MM.1S (cell line): ENCODE data around the gene C14orf93.

Experiments
- EZH2 ChIP-seq: fragments of 300-600 bp; sonication (generic); optimal IDR thresholded peaks from 2 replicates; pipeline ENCODE3; 2017; ENCODE audit warnings: low read depth, mild to moderate bottlenecking, antibody characterized with exemption, low read length, mixed read lengths
- EZH2phosphoT487 ChIP-seq: fragments of 300-600 bp; sonication (generic); IDR thresholded peaks from 2 replicates; pipeline ENCODE4 v1.6.1; 2018; ENCODE audit warnings: antibody characterized with exemption, low read length
- TF ChIP-seq, protein P1 (sequence below): fragments of 300-600 bp; sonication (generic); IDR thresholded peaks from 2 replicates; pipeline ENCODE4 v1.5.1; 2016; ENCODE audit warnings: antibody characterized with exemption, low read length, mixed read lengths

DNA sequence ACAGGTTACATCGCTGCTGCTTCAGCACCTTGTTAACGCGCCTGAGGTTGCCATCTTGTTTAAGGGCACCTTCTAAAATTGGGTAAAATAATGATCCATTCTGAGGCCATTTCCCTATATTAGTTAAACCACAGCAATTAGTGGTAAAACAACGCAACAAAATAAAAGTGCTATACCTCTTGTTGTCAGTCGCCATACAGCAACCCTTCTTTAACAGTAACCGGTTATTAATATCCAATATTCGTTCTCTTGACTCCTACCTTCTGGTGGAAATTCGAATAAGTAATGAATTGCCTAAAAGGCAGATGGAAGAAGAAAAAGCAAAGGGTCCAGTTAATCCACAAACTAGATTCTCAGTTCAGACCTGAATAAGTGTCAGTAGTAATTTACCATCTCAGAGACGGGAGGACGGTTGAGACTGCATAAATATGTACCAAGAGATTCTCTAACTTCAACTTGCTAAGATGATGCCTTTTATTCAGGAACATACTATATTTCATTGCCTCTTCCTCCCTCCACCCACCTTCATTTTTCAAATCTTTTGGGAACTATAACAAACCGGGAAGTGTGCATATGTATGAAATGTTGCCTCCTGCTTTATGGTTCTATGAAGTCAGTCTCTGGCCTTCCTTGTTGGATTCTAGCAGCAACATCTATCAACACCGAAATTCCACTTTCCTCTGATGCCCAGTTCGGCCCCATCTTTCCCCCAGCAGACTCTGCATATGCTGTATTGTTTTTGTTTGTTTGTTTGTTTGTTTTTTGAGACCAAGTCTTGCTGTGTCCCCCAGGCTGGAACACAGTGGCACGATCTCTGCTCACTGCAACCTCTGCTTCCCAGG, 25.6 kb upstream of the C14orf93 start:
- TF ChIP-seq, protein P1, sequence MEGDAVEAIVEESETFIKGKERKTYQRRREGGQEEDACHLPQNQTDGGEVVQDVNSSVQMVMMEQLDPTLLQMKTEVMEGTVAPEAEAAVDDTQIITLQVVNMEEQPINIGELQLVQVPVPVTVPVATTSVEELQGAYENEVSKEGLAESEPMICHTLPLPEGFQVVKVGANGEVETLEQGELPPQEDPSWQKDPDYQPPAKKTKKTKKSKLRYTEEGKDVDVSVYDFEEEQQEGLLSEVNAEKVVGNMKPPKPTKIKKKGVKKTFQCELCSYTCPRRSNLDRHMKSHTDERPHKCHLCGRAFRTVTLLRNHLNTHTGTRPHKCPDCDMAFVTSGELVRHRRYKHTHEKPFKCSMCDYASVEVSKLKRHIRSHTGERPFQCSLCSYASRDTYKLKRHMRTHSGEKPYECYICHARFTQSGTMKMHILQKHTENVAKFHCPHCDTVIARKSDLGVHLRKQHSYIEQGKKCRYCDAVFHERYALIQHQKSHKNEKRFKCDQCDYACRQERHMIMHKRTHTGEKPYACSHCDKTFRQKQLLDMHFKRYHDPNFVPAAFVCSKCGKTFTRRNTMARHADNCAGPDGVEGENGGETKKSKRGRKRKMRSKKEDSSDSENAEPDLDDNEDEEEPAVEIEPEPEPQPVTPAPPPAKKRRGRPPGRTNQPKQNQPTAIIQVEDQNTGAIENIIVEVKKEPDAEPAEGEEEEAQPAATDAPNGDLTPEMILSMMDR, result no peak
- TF ChIP-seq EZH2 (no peak), EZH2phosphoT487 (no peak)
